IMR-90 (cell line): ENCODE results near the gene TBC1D1. TPM values are rescaled to one million over a fixed set of nuclear protein-coding genes. Genes with fewer than 3 reads are reported as not detected.
"Not testable (repeated sequence)": the region's sequence is repeated elsewhere in the genome, so short reads cannot be mapped to it uniquely, and the experiment has no call there.

Source experiments
- ATAC-seq: fragments of 200-7000 bp; cut with Tn5 transposase; 2 replicates; pipeline ENCODE4 v1.9.1; 2020; ENCODE audit warnings: low read depth, mild to moderate bottlenecking, moderate library complexity
- BruUV-seq: library from RNA; stranded (reverse); fragments of 400-500 nt; replicated peaks from 2 replicates; lab custom pipeline; 2021; lab: Mats Ljungman, UMichigan
- CTCF ChIA-PET: fragments of 300-600 bp; formaldehyde crosslinking; extraction: SDS; loops from one replicate; lab custom pipeline; 2021; ENCODE audit warnings: antibody characterized with exemption; lab: Yijun Ruan, JAX
- POLR2A ChIA-PET: fragments of 300-600 bp; sonication (Branson Sonifier 250); formaldehyde crosslinking; loops from one replicate; lab custom pipeline; 2022; ENCODE audit warnings: antibody characterized with exemption; ENCODE audit not compliant: unreplicated experiment; lab: Charles Lee
- DNase-seq: peaks from one replicate; pipeline ENCODE4 v3.0.0; 2013
- H2AFZ ChIP-seq: replicated peaks from 2 replicates; pipeline ENCODE3; 2013; ENCODE audit warnings: low read length, mild to moderate bottlenecking; ENCODE audit not compliant: poor library complexity
- H2AK5ac ChIP-seq: 2 replicates; pipeline ENCODE4 v1.6.1; 2013; ENCODE audit warnings: low read depth, low read length, inconsistent platforms
- H2AK9ac ChIP-seq: replicated peaks from 2 replicates; pipeline ENCODE3; 2013; ENCODE audit warnings: mild to moderate bottlenecking, low read depth, low read length, moderate library complexity; ENCODE audit not compliant: poor library complexity
- H2BK120ac ChIP-seq: 2 replicates; pipeline ENCODE4 v1.6.1; 2013; ENCODE audit warnings: low read depth, low read length, inconsistent platforms
- H2BK15ac ChIP-seq: 3 replicates; pipeline ENCODE4 v1.6.1; 2013; ENCODE audit warnings: low read depth, low read length, inconsistent platforms
- H2BK20ac ChIP-seq: 2 replicates; pipeline ENCODE4 v1.6.1; 2013; ENCODE audit warnings: low read depth, mild to moderate bottlenecking, inconsistent platforms, low read length, moderate library complexity
- H2BK5ac ChIP-seq: 2 replicates; pipeline ENCODE4 v1.6.1; 2013; ENCODE audit warnings: mild to moderate bottlenecking, low read depth, low read length, inconsistent platforms; ENCODE audit not compliant: poor library complexity, severe bottlenecking
- H3K14ac ChIP-seq: replicated peaks from 2 replicates; pipeline ENCODE4 v1.6.1; 2013; ENCODE audit warnings: low read depth, low read length, inconsistent platforms
- H3K18ac ChIP-seq: 2 replicates; pipeline ENCODE4 v1.6.1; 2013; ENCODE audit warnings: low read depth, low read length, control low read depth
- H3K23ac ChIP-seq: 2 replicates; pipeline ENCODE4 v1.6.1; 2013; ENCODE audit warnings: low read depth, low read length, inconsistent platforms
- H3K27ac ChIP-seq: 2 replicates; pipeline ENCODE4 v1.5.1; 2013; ENCODE audit warnings: mild to moderate bottlenecking, control low read depth, low read length; ENCODE audit not compliant: insufficient read depth
- H3K27me3 ChIP-seq: 2 replicates; pipeline ENCODE4 v1.6.1; 2013; ENCODE audit warnings: low read length; ENCODE audit not compliant: control insufficient read depth, insufficient read depth
- H3K36me3 ChIP-seq: 2 replicates; pipeline ENCODE4 v1.6.1; 2013; ENCODE audit warnings: low read length, mixed read lengths; ENCODE audit not compliant: control insufficient read depth, insufficient read depth
- H3K4ac ChIP-seq: 2 replicates; pipeline ENCODE4 v1.6.1; 2013; ENCODE audit warnings: low read depth, low read length, inconsistent platforms
- H3K4me1 ChIP-seq: 2 replicates; pipeline ENCODE4 v1.6.1; 2013; ENCODE audit warnings: low read length, mixed read lengths; ENCODE audit not compliant: control insufficient read depth, insufficient read depth
- H3K4me2 ChIP-seq: 2 replicates; pipeline ENCODE4 v1.6.1; 2013; ENCODE audit warnings: low read depth, mild to moderate bottlenecking, control low read depth, low read length, moderate library complexity
- H3K4me3 ChIP-seq: 2 replicates; pipeline ENCODE4 v1.5.1; 2013; ENCODE audit warnings: low read depth, mild to moderate bottlenecking, control low read depth, low read length, moderate library complexity; ENCODE audit not compliant: insufficient read depth
- H3K56ac ChIP-seq: 2 replicates; pipeline ENCODE4 v1.6.1; 2013; ENCODE audit warnings: low read length, inconsistent platforms; ENCODE audit not compliant: insufficient read depth; ENCODE audit errors: extremely low read depth
- H3K79me1 ChIP-seq, 2 experiments: 2 replicates each; pipeline ENCODE4 v1.6.1; 2013; ENCODE audit warnings: low read length in 2 of 2, inconsistent platforms in 1 of 2, low read depth in 1 of 2
- H3K9ac ChIP-seq: 2 replicates; pipeline ENCODE4 v1.6.1; 2013; ENCODE audit warnings: low read depth, low read length, control low read depth
- H3K9me1 ChIP-seq: 2 replicates; pipeline ENCODE4 v1.6.1; 2013; ENCODE audit warnings: low read length, inconsistent platforms; ENCODE audit not compliant: insufficient read depth
- H3K9me3 ChIP-seq: 2 replicates; pipeline ENCODE4 v1.6.1; 2013; ENCODE audit warnings: low read length; ENCODE audit not compliant: control insufficient read depth, insufficient read depth
- H4K20me1 ChIP-seq: 2 replicates; pipeline ENCODE4 v1.6.1; 2013; ENCODE audit warnings: low read length, inconsistent platforms; ENCODE audit not compliant: insufficient read depth
- H4K5ac ChIP-seq: 2 replicates; pipeline ENCODE4 v1.6.1; 2013; ENCODE audit warnings: mild to moderate bottlenecking, low read depth, low read length, control low read depth
- H4K8ac ChIP-seq, 2 experiments: 2 replicates each; pipeline ENCODE4 v1.6.1; 2013; ENCODE audit warnings: low read depth in 2 of 2, low read length in 2 of 2, control low read depth in 1 of 2, inconsistent platforms in 1 of 2
- H4K91ac ChIP-seq: 2 replicates; pipeline ENCODE4 v1.6.1; 2013; ENCODE audit warnings: low read depth, low read length, inconsistent platforms; ENCODE audit not compliant: insufficient read depth
- dilution Hi-C: fragments of 300-500 bp; cut with HindIII; formaldehyde crosslinking; loops from one replicate; pipeline ENCODE4 v1.14.3; 2018; ENCODE audit warnings: low sequenced_read_pairs; ENCODE audit not compliant: unreplicated experiment
- in situ Hi-C: fragments of 300-500 bp; cut with MboI; formaldehyde crosslinking; loops from 3 replicates; pipeline ENCODE4 v1.14.3; 2019; ENCODE audit warnings: low sequenced_read_pairs, inconsistent platforms, mixed read lengths
- intact Hi-C: fragments of 100-400 bp; cut with micrococcal nuclease; formaldehyde crosslinking; loops from 2 replicates; pipeline ENCODE4 v1.10.0; 2022
- polyA plus RNA-seq, 3 experiments: library from polyadenylated mRNA; depleted of rRNA; stranded (reverse); fragments of >200 nt; gene quantifications; 2 replicates each; pipeline ENCODE4 v1.2.3, GENCODE V29; 2012; ENCODE audit warnings: low replicate concordance in 1 of 3
- total RNA-seq: library from RNA; depleted of rRNA; stranded (reverse); fragments of >200 nt; gene quantifications from 2 replicates; pipeline ENCODE4 v1.2.3, GENCODE V29; 2012

Gene TBC1D1
- total and polyA plus RNA-seq, 2 of the 4 experiments (the other 2 are of a cell fraction): 42.4 to 104 TPM

- H3K79me1 ChIP-seq, H3K36me3 ChIP-seq, POLR2A ChIA-PET, H4K5ac ChIP-seq, H3K4me1 ChIP-seq, BruUV-seq, H3K56ac ChIP-seq, H2BK15ac ChIP-seq, H4K91ac ChIP-seq, H2BK20ac ChIP-seq, H3K4me3 ChIP-seq, H2BK5ac ChIP-seq, H4K20me1 ChIP-seq, H4K8ac ChIP-seq, intact Hi-C loops, H3K9ac ChIP-seq, ATAC-seq, dilution Hi-C loops, H3K27ac ChIP-seq, H3K14ac ChIP-seq, H2BK120ac ChIP-seq, H2AFZ ChIP-seq, H3K23ac ChIP-seq, CTCF ChIA-PET, H3K9me1 ChIP-seq, H2AK9ac ChIP-seq, H3K4me2 ChIP-seq, H3K18ac ChIP-seq, H3K9me3 ChIP-seq, H2AK5ac ChIP-seq, in situ Hi-C loops, H3K4ac ChIP-seq, DNase-seq: not testable (repeated sequence)
- H3K27me3 ChIP-seq: peaks cover 18% of the 10 kb centered on the region
Observed at GRCh38 chr4:37923089-37923488, 32.2 kb downstream of the TBC1D1 start.
